Measurements from ENCODE around the gene FOXD1.

GRCh38 chr5:73411936-73412596 is 36.5 kb downstream of the FOXD1 start:
- no peak for TF ChIP-seq CTCF (IDR thresholded peaks at IDR 0.05; ENCODE audit: low read depth, low read length)
- TF ChIP-seq MAX (IDR thresholded peaks at IDR 0.05; ENCODE audit: low read depth, low read length) = no peak

Measured in NB4 (cell line).